OCI-M1 (cell line): ENCODE measurements around the gene TAPBPL.
"Not testable (repeated sequence)": the region's sequence is repeated elsewhere in the genome, so short reads cannot be mapped to it uniquely, and the experiment has no call there.

Experiments
- DNase-seq: peaks from one replicate; lab custom pipeline; 2025; lab: John Stamatoyannopoulos, UW

Gene TAPBPL

DNA sequence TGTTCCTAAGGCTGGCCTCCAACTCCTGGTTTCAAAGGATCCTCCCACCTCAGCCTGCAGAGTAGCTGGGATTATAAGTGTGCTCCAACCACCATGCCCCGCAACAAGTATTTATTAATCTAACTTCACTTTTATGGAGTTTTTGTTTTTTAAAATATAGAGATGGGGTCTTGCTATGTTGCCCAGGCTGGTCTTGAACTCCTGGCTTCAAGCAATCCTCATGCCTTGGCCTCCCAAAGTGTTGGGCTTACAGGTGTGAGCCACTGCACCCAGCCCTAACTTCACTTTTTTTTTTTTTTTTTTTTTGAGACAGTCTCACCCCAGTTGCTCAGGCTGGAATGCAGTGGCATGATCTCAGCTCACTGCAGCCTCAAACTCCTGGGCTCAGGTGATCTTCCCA is 38.8 kb downstream of the TAPBPL start:
- DNase-seq, result not testable (repeated sequence)

- DNase-seq, result peak; percentile 98
These were observed 41.1 kb downstream of the TAPBPL start, which contains the start of gene MRPL51 for GRCh38 chr12:6492838-6493496. Gene MRPL51, minus strand, starts transcription at chr12:6493262. Its CDS starts 126 bp downstream, at chr12:6493136.

GRCh38 chr12:6493497-6494257 is 41.8 kb downstream of the TAPBPL start, which contains the start of gene NCAPD2:
Gene NCAPD2, plus strand, starts transcription at chr12:6494102. Its CDS starts 997 bp downstream, at chr12:6495099.
- peak; percentile 98 for DNase-seq

GRCh38 chr12:6494258-6494743 is 42.5 kb downstream of the TAPBPL start:
- peak; percentile 79 for DNase-seq

DNA sequence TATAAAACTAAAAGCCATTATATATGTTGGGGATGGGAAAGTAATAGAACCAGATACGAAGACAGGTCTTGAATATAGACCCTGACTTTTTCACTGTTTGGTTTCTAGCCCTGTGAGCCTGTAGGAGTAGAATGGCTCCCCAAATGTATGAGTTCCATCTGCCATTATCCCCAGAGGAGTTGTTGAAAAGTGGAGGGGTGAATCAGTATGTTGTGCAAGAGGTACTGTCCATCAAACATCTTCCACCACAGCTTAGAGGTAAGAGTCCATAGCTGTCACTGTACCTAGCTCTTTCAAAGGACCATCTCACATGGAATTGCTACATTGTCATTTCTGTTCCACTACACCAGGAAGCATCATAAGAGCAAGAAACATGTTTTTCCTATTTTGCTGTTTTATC is 43.1 kb downstream of the TAPBPL start:
- no peak for DNase-seq

- not testable (repeated sequence) for DNase-seq
These were observed 45.4 kb downstream of the TAPBPL start for GRCh38 chr12:6497291-6497690.

GRCh38 chr12:6500466-6500865 is 48.6 kb downstream of the TAPBPL start:
- no peak for DNase-seq

GRCh38 chr12:6507102-6507998 is 55.5 kb downstream of the TAPBPL start:
- DNase-seq, result no peak

DNA sequence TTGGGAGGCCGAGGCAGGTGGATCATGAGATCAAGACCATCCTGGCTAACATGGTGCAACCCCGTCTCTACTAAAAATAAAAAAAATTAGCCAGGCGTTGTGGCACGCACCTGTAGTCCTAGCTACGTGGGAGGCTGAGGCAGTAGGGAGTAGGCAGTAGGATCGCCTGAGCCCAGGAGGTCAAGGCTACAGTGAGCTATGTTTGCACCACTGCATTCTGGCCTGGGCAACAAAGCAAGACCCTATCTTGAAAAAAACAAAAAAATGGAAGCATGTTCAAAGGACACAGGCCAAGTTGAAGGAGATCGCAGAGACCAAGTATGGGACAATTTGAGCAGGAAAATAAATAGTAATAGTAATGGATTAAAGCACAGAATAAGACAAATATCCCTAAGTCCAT is 56.2 kb downstream of the TAPBPL start:
- DNase-seq, result no peak
